AG09309 (cell line): ENCODE measurements around the gene PTPRA.
"Not testable (repeated sequence)": the region's sequence is repeated elsewhere in the genome, so short reads cannot be mapped to it uniquely, and the experiment has no call there.

Experiments used
- DNase-seq: peaks from one replicate; pipeline ENCODE4 v3.0.0-alpha.2; 2010; ENCODE audit warnings: low read depth
- H3K4me3 ChIP-seq: 2 replicates; pipeline ENCODE4 v1.5.1; 2011; ENCODE audit warnings: mild to moderate bottlenecking, low read depth, low read length, moderate library complexity; ENCODE audit not compliant: control insufficient read depth
- CTCF ChIP-seq: IDR thresholded peaks from 2 replicates; pipeline ENCODE4 v1.5.1; 2011; ENCODE audit warnings: mild to moderate bottlenecking, low read depth, low read length, inconsistent platforms; ENCODE audit not compliant: insufficient read depth, control insufficient read depth; ENCODE audit errors: missing control alignments

Gene PTPRA

DNA sequence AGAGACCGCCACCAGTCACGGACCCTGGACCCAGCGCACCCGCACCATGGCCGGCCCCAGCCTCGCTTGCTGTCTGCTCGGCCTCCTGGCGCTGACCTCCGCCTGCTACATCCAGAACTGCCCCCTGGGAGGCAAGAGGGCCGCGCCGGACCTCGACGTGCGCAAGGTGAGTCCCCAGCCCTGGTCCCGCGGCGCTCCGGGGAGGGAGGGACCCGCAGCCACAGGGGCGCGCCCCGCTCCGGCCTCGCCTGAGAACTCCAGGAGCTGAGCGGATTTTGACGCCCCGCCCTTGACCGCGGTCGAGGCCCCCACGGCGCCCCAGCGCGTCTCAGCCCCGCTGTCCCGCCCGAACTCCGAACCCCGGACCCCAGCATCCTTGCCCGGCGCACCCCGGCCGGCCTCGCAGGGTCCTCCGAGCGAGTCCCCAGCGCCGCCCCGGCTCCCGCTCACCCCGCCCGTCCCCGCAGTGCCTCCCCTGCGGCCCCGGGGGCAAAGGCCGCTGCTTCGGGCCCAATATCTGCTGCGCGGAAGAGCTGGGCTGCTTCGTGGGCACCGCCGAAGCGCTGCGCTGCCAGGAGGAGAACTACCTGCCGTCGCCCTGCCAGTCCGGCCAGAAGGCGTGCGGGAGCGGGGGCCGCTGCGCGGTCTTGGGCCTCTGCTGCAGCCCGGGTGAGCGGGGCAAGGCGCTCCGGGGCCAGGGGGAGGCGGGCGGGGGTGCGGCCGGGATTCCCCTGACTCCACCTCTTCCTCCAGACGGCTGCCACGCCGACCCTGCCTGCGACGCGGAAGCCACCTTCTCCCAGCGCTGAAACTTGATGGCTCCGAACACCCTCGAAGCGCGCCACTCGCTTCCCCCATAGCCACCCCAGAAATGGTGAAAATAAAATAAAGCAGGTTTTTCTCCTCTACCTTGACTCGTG is 198.6 kb downstream of the PTPRA start, which contains the start of gene OXT:
Gene OXT, plus strand, starts transcription at position 11 of the 920 bp plus-strand sequence. Its CDS starts 36 bp downstream, at position 47.
- H3K4me3 ChIP-seq, result peak within 1 kb of the TSS; percentile 32
- no peak for TF ChIP-seq CTCF
- DNase-seq, result no peak

- no peak overlapping the region for H3K4me3 ChIP-seq
- DNase-seq, result no peak
- TF ChIP-seq CTCF, result no peak
These were observed 199.4 kb downstream of the PTPRA start for GRCh38 chr20:3072530-3073250.

GRCh38 chr20:3073251-3073643 is 200.0 kb downstream of the PTPRA start:
- H3K4me3 ChIP-seq, DNase-seq: not testable (repeated sequence)

GRCh38 chr20:3074812-3075211 is 201.5 kb downstream of the PTPRA start:
- no peak for TF ChIP-seq CTCF
- no peak overlapping the region for H3K4me3 ChIP-seq
- no peak for DNase-seq

GRCh38 chr20:3075315-3075714 is 202.0 kb downstream of the PTPRA start:
- not testable (repeated sequence) for H3K4me3 ChIP-seq, DNase-seq

GRCh38 chr20:3077618-3078134 is 204.4 kb downstream of the PTPRA start:
- no peak overlapping the region for H3K4me3 ChIP-seq
- DNase-seq, result no peak
- TF ChIP-seq CTCF, result no peak

DNA sequence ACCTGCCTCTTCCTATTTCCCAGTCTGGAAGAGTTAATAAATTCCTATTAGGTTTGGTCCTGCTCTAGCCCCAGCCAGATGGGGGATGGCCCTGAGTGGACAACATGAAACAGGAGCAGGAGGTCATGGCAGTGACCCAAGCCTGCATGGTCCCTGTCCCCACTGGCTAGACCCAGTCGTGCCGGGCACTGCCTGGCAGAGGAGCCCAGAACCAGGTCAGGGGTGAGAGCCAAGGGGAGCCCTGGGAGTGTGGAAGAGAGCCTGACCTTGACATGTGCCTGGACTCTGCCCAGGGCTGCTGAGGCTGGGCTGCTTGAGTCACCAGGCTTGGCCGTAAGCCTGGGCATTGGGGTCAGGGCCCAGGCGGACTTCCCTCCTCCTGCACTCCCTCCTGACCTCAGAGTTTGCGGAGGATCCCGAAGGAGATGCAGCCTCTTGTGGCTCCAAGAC is 207.7 kb downstream of the PTPRA start:
- no peak for DNase-seq
- no peak overlapping the region for H3K4me3 ChIP-seq
- TF ChIP-seq CTCF, result no peak
